Activated CD8-positive, alpha-beta memory T cell treated with anti-CD3 and anti-CD28 coated beads, Interleukin-2, amount 50 U/mL, for 4 hours (primary cell): ENCODE data around the gene RTCA.
"Not testable (repeated sequence)": the region's sequence is repeated elsewhere in the genome, so short reads cannot be mapped to it uniquely, and the experiment has no call there.

Experiments
- DNase-seq: peaks from one replicate; pipeline ENCODE4 v3.0.0-alpha.2; 2020

The RTCA gene

GRCh38 chr1:100313382-100313781 is 47.4 kb downstream of the RTCA start:
- no peak for DNase-seq

GRCh38 chr1:100316622-100317021 is 50.6 kb downstream of the RTCA start:
- no peak for DNase-seq

GRCh38 chr1:100320311-100321099 is 54.5 kb downstream of the RTCA start:
- DNase-seq = no peak

- DNase-seq = no peak
Observed at GRCh38 chr1:100321100-100321493, 55.1 kb downstream of the RTCA start.

GRCh38 chr1:100321506-100321905 is 55.5 kb downstream of the RTCA start:
- DNase-seq = no peak

GRCh38 chr1:100322436-100323211 is 56.6 kb downstream of the RTCA start:
- no peak for DNase-seq

- no peak for DNase-seq
Observed at GRCh38 chr1:100323419-100324106, 57.5 kb downstream of the RTCA start.

GRCh38 chr1:100325415-100326324 is 59.7 kb downstream of the RTCA start:
- no peak for DNase-seq

- not testable (repeated sequence) for DNase-seq
Observed at GRCh38 chr1:100326325-100326670, 60.3 kb downstream of the RTCA start.

- no peak for DNase-seq
Observed at GRCh38 chr1:100328133-100328532, 62.1 kb downstream of the RTCA start.

GRCh38 chr1:100331146-100331545 is 65.1 kb downstream of the RTCA start:
- not testable (repeated sequence) for DNase-seq

GRCh38 chr1:100332331-100332730 is 66.3 kb downstream of the RTCA start:
- DNase-seq = no peak

GRCh38 chr1:100335436-100335835 is 69.4 kb downstream of the RTCA start:
- DNase-seq = no peak

- not testable (repeated sequence) for DNase-seq
Observed at GRCh38 chr1:100337878-100338277, 71.9 kb downstream of the RTCA start.

- DNase-seq = not testable (repeated sequence)
Observed at GRCh38 chr1:100339735-100340134, 73.7 kb downstream of the RTCA start.

- DNase-seq = no peak
Observed at GRCh38 chr1:100340494-100340893, 74.5 kb downstream of the RTCA start.

- DNase-seq = no peak
Observed at GRCh38 chr1:100342348-100342747, 76.3 kb downstream of the RTCA start.
